Thyroid gland (tissue), 4 donors: Measurements from ENCODE around the gene KREMEN1.

Experiments used
- POLR2A ChIP-seq, 2 donors: fragments of 450-650 bp; IDR thresholded peaks; one replicate each; pipeline ENCODE4 v1.6.1; 2017; ENCODE audit warnings: antibody characterized with exemption in 2 of 2, mild to moderate bottlenecking in 2 of 2, moderate library complexity in 1 of 2
- TF ChIP-seq, protein P1 (sequence below), 6 experiments: fragments of 200-600 bp in 3 of 6; fragments of 450-650 bp in 3 of 6; sonication (generic) in 3 of 6; IDR thresholded peaks; one replicate each; pipeline ENCODE4 v1.5.1; 2016 to 2019; ENCODE audit warnings: antibody characterized with exemption in 6 of 6, mild to moderate bottlenecking in 2 of 6, inconsistent platforms in 1 of 6, moderate library complexity in 1 of 6

DNA sequence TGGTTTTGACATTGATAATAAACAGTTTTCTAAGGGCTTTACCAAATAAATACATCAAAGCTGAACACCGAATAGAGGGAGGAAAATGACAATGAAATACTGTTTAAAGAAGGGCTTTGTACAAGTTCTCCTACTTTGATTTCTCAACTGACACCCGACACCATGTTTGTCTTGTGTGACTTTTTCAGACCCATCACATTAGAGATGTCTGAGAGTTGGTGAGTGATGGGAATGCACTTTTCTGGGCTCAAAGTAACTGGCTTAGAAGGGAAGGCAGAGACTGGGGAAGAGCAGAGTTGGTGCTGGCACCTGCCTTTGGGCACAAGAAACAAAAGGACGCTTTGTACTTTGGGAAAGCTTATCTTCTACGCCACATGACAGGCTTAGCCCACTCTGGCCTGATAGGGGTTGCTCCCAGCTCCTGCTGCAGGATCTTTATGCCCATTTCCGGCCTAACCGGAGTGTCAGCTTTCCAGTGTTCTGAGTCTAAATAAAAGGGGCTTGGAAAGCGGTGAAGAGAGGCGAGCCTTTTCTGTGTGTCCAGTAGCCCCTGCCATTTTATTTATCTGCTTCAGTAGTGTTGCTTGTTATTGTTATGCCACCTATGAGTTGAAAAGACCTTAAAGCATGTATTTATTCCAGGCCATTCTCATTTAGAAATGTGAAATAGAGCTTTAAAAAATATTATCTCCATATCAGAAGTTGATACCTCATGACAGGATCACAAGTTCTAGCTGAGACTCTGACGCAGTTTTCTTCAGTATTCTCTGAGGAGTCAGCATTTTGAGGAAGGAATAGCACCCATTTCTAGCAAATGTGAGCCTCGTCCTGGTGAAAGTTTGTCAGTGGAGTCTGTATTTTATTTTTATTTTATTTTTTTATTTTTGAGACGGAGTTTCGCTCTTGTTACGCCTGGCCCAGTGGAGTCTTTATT is 24.2 kb downstream of the KREMEN1 start:
- no peak for TF ChIP-seq POLR2A (IDR thresholded peaks at IDR 0.05)
- TF ChIP-seq, protein P1, sequence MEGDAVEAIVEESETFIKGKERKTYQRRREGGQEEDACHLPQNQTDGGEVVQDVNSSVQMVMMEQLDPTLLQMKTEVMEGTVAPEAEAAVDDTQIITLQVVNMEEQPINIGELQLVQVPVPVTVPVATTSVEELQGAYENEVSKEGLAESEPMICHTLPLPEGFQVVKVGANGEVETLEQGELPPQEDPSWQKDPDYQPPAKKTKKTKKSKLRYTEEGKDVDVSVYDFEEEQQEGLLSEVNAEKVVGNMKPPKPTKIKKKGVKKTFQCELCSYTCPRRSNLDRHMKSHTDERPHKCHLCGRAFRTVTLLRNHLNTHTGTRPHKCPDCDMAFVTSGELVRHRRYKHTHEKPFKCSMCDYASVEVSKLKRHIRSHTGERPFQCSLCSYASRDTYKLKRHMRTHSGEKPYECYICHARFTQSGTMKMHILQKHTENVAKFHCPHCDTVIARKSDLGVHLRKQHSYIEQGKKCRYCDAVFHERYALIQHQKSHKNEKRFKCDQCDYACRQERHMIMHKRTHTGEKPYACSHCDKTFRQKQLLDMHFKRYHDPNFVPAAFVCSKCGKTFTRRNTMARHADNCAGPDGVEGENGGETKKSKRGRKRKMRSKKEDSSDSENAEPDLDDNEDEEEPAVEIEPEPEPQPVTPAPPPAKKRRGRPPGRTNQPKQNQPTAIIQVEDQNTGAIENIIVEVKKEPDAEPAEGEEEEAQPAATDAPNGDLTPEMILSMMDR (IDR thresholded peaks at IDR 0.05) = no peak
